Stimulated activated naive CD8-positive, alpha-beta T cell treated with anti-CD3 and anti-CD28 coated beads, Interleukin-15, Interleukin-2, amounts not matched to agents 100 ng/mL and 50 ng/mL, for 24 hours (primary cell): ENCODE measurements around the gene KCNMB3.

Source experiments
- H3K27ac Mint-ChIP-seq: one replicate; pipeline ENCODE4 v1.8.0; 2021; ENCODE audit warnings: mild to moderate bottlenecking, mixed read lengths
- H3K27me3 Mint-ChIP-seq: one replicate; pipeline ENCODE4 v1.8.0; 2021; ENCODE audit warnings: mixed read lengths
- H3K36me3 Mint-ChIP-seq: one replicate; pipeline ENCODE4 v1.8.0; 2021; ENCODE audit warnings: low read depth, mixed read lengths
- H3K4me1 Mint-ChIP-seq: one replicate; pipeline ENCODE4 v1.8.0; 2021; ENCODE audit warnings: low read depth, mixed read lengths
- H3K4me3 Mint-ChIP-seq: one replicate; pipeline ENCODE4 v1.8.0; 2021; ENCODE audit warnings: mild to moderate bottlenecking, mixed read lengths
- H3K9me3 Mint-ChIP-seq: one replicate; pipeline ENCODE4 v1.8.0; 2021; ENCODE audit warnings: mixed read lengths

The KCNMB3 gene, protein sequence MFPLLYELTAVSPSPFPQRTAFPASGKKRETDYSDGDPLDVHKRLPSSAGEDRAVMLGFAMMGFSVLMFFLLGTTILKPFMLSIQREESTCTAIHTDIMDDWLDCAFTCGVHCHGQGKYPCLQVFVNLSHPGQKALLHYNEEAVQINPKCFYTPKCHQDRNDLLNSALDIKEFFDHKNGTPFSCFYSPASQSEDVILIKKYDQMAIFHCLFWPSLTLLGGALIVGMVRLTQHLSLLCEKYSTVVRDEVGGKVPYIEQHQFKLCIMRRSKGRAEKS

DNA sequence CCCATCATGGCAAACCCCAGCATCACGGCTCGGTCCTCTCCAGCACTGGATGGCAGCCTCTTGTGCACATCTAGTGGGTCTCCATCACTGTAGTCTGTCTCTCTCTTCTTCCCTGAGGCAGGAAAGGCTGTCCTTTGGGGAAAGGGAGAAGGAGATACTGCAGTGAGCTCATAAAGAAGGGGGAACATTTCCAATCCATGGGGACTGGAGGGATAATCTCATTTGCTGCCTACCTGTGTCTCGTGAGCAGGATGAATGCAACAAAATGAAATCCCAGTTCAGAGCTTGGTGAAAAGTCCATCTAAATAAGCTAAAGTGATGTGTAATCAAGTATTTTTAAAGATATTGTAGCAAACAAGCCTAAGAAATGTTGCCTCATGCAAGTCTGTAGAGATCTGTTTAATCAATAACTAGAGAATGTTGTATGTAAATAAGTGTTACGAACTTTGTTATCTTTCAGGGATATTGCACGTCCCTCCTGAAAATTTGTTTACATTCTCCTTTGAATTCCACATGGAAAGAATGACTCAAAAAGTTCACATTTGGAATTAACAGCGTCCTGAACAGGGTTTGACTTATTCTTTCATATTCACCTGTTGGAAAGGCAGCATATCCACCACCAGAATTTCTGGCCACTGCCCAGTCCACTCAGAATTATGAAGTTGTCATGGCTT, at the start of gene KCNMB3:
KCNMB3 (minus strand) TSS at position 312 of the 674 bp plus-strand sequence; CDS start at position 188, 124 bp downstream.
- Mint-ChIP-seq H3K36me3 (no peaks in the 10 kb centered on the region), H3K27me3 (no peaks in the 10 kb centered on the region), H3K27ac (no peak within 1 kb of the TSS), H3K4me1 (no peaks in the 10 kb centered on the region), H3K9me3 (no peaks in the 10 kb centered on the region), H3K4me3 (no peak within 1 kb of the TSS)

DNA sequence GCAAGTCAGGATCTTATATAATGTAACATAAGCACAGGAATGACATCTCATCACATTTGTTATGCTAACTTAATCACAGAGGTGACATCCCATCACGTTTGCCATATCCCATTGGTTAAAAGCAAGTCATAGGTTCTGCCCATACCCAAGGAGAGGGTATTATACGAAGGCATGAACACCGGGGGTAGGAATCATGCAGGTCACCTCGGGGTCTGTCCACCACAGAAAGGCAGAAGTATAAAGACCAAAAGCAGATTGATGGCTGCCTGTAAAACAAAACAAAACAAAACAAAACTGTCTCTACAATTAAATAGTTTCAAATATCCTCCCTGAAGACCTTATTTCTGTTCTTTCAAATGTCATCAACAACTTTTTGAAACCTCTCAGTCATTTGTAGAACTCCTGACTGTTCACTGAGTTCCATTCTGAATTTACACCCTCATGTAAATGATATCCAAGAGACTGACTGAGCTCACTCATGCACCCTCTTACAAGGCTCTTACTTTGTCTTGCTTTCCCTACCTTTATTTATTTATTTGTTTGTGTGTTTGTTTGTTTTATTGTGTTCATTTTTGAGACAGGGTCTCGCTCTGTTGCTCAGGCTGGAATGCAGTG, 49.2 kb upstream of the KCNMB3 start:
- H3K9me3 Mint-ChIP-seq: peaks cover 4% of the 10 kb centered on the region
- H3K4me3 Mint-ChIP-seq: no peak overlapping the region
- no peak overlapping the region for H3K27ac Mint-ChIP-seq
- H3K36me3 Mint-ChIP-seq: no peaks in the 10 kb centered on the region
- H3K27me3 Mint-ChIP-seq: peaks cover 26% of the 10 kb centered on the region
- H3K4me1 Mint-ChIP-seq: no peaks in the 10 kb centered on the region

DNA sequence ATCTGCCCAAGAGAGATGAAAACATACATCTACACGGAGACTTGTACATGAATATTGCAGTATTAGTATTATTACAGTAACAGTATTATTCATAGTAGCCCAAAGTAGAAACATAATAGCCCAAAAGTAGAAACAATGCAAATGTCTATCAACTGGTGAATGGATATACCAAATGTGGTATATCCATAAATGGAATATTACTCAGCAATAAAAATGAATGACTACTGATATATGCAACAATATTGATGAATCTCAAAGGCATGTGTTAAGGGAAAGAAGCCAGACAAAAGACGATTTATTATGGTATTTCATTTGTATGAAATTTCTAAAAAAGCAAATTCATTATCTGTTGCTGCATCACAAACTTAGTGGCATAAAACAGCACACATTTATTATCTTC, 48.4 kb upstream of the KCNMB3 start:
- H3K4me3 Mint-ChIP-seq: no peak overlapping the region
- H3K27ac Mint-ChIP-seq: no peak overlapping the region
- no peaks in the 10 kb centered on the region for H3K4me1 Mint-ChIP-seq
- peaks cover 26% of the 10 kb centered on the region for H3K27me3 Mint-ChIP-seq
- no peaks in the 10 kb centered on the region for H3K36me3 Mint-ChIP-seq
- H3K9me3 Mint-ChIP-seq: peaks cover 4% of the 10 kb centered on the region

DNA sequence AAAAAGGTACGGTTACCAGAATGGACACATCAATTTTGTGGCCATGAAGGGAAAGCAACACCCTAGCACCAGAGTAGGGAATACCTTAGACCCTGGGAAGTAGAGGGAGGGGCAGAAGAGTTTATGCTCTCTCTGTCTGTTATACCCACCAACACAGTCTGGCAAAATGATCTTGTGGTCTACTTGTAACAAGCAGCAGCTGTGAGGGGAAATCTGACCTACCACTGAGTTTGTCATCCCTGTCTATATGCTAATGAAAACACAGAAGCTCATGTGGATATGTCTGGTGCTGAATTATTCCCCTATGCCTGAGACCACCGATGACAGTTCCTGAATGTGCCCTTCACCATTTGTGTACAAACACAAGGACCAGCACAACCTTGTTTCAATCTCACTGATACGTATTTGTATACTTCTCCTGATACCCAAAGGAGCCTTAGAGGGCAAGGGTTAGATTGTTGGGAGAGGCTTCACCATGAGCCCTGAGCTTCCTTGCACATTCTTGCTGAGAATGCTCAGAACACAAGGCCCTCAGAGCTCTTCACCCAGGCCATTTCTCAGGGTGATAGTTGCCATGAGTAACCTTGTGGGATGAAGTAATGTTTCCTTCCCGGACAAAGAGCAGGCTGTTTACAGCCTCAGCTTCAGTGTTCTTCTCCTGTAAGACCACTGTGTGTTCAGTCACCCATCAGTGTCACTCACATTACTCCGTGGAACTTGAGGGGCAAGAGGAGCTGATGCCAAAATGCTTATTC, 47.2 kb upstream of the KCNMB3 start:
- no peaks in the 10 kb centered on the region for H3K4me1 Mint-ChIP-seq
- no peak overlapping the region for H3K4me3 Mint-ChIP-seq
- H3K9me3 Mint-ChIP-seq: peaks cover 4% of the 10 kb centered on the region
- H3K36me3 Mint-ChIP-seq: no peaks in the 10 kb centered on the region
- no peak overlapping the region for H3K27ac Mint-ChIP-seq
- peaks cover 23% of the 10 kb centered on the region for H3K27me3 Mint-ChIP-seq

DNA sequence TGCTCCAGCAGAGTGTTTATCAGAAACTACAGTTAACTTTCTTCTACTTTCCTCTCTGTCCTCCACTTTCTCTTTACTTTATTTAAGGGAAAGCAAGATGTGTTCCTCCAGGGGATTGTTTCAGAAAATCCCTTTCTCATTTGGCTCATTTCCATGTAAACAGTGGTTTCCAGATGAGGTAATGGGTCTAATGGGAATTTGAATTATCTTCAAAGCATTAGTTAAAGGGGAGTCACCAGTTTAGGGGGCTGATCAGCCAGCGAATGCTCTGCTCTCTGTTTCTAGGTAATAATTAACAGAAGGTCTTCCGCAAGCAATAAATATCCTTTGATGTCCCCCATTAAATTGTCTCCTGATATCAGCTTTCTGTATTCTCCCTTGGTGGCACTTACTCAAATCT, 41.5 kb upstream of the KCNMB3 start:
- H3K4me1 Mint-ChIP-seq: no peaks in the 10 kb centered on the region
- peaks cover 24% of the 10 kb centered on the region for H3K27me3 Mint-ChIP-seq
- no peak overlapping the region for H3K4me3 Mint-ChIP-seq
- H3K27ac Mint-ChIP-seq: no peak overlapping the region
- no peaks in the 10 kb centered on the region for H3K9me3 Mint-ChIP-seq
- no peaks in the 10 kb centered on the region for H3K36me3 Mint-ChIP-seq

DNA sequence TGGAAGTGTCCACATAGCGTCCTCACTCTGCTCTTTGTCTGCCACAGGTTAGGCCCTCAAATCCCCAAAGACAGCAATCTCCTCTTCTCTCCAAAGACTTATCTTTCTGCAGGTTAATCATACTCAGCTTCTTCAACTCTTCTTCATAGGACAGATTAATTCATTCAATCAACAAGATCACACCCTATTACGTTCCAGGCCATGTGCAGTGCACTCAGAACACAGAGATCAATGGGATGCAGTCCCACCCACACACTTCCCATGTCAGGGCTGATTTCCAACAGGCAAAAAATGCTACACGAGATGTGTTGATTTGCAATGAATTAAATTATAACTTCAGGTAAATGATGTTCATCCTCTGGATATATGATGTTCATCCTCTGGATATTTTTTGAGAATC, 38.4 kb upstream of the KCNMB3 start:
- H3K36me3 Mint-ChIP-seq: no peaks in the 10 kb centered on the region
- no peak overlapping the region for H3K4me3 Mint-ChIP-seq
- H3K27me3 Mint-ChIP-seq: peaks cover 7% of the 10 kb centered on the region
- H3K9me3 Mint-ChIP-seq: no peaks in the 10 kb centered on the region
- no peak overlapping the region for H3K27ac Mint-ChIP-seq
- H3K4me1 Mint-ChIP-seq: no peaks in the 10 kb centered on the region

DNA sequence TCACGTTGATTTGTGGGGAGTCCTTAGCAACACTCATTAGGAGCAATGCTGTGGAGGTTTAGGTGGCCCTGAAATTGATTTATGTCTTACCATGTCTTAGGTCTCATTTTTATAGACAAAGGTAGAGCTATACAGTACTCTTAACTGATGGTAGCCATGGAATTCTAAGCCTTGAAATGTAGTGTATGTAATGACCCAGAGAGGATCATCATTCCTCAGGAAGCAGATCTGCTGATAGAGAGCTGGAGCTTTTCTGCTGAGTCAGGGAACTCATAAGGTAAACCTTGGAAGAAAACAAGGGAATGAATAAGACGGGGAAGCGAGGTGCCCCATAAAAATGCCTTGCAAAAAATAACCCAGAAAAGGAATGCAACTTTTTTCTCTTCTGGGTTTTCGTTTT, 37.9 kb upstream of the KCNMB3 start:
- Mint-ChIP-seq H3K27me3 (peaks cover 7% of the 10 kb centered on the region), H3K4me3 (no peak overlapping the region), H3K36me3 (no peaks in the 10 kb centered on the region), H3K27ac (no peak overlapping the region), H3K4me1 (no peaks in the 10 kb centered on the region), H3K9me3 (no peaks in the 10 kb centered on the region)

DNA sequence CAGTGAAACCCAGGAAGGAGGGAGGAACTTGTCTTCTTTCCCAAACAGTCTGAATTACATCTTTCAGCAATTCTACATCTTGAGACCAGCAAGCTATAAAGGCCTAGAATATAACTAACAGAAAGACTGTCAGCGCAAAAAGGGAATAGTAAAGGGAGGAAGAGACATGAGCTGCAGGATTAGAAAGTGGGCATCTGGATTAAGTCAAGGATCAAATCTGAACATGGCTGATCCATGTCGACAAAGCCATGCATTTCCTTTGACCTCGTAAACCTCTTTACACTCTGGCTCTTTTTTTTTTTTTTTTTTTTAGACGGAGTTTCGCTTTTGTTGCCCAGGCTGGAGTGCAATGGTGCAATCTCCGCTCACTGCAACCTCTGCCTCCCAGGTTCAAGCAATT, 35.4 kb upstream of the KCNMB3 start:
- no peak overlapping the region for H3K4me3 Mint-ChIP-seq
- H3K36me3 Mint-ChIP-seq: no peaks in the 10 kb centered on the region
- no peaks in the 10 kb centered on the region for H3K4me1 Mint-ChIP-seq
- H3K9me3 Mint-ChIP-seq: no peaks in the 10 kb centered on the region
- H3K27ac Mint-ChIP-seq: no peak overlapping the region
- peaks cover 13% of the 10 kb centered on the region for H3K27me3 Mint-ChIP-seq

DNA sequence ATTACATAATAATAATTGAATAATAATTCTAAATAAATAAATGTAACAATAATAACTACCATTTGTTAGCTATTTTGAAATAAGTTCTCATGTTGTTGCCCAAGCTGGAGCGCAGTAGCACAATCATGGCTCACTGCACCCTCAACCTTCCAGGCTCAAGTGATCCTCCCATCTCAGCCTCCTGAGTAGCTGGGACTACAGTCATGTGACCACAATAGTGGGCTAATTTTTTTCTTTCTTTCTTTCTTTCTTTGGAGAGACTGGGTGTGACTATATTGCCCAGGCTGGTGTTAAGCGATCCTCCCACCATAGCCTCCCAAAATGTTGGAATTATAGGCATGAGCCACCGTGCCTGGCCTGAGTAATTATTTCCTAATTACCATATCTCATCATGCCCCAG, 30.9 kb upstream of the KCNMB3 start:
- no peak overlapping the region for H3K4me3 Mint-ChIP-seq
- H3K9me3 Mint-ChIP-seq: no peaks in the 10 kb centered on the region
- H3K27ac Mint-ChIP-seq: no peak overlapping the region
- peaks cover 26% of the 10 kb centered on the region for H3K27me3 Mint-ChIP-seq
- no peaks in the 10 kb centered on the region for H3K4me1 Mint-ChIP-seq
- no peaks in the 10 kb centered on the region for H3K36me3 Mint-ChIP-seq

DNA sequence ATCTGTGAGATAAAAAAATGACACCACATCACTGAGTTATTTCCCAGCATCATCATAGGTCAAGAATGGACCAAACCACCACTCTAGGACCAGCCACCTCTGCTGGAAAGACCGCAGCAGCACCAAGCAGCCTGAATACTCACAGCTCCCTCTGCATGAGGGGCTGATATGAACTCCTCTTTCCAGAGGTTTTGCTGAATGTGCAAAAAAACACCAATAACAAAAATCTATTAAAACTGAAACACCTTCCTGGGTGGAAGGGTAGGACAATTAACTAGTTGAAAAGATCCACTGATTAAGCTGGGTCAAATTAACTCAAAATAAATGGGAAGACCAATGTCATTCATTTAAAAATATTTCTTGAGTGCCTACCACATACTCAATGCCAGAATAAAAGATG, 28.9 kb upstream of the KCNMB3 start:
- no peaks in the 10 kb centered on the region for H3K4me1 Mint-ChIP-seq
- H3K4me3 Mint-ChIP-seq: no peak overlapping the region
- no peaks in the 10 kb centered on the region for H3K36me3 Mint-ChIP-seq
- no peak overlapping the region for H3K27ac Mint-ChIP-seq
- H3K27me3 Mint-ChIP-seq: peaks cover 29% of the 10 kb centered on the region
- no peaks in the 10 kb centered on the region for H3K9me3 Mint-ChIP-seq

DNA sequence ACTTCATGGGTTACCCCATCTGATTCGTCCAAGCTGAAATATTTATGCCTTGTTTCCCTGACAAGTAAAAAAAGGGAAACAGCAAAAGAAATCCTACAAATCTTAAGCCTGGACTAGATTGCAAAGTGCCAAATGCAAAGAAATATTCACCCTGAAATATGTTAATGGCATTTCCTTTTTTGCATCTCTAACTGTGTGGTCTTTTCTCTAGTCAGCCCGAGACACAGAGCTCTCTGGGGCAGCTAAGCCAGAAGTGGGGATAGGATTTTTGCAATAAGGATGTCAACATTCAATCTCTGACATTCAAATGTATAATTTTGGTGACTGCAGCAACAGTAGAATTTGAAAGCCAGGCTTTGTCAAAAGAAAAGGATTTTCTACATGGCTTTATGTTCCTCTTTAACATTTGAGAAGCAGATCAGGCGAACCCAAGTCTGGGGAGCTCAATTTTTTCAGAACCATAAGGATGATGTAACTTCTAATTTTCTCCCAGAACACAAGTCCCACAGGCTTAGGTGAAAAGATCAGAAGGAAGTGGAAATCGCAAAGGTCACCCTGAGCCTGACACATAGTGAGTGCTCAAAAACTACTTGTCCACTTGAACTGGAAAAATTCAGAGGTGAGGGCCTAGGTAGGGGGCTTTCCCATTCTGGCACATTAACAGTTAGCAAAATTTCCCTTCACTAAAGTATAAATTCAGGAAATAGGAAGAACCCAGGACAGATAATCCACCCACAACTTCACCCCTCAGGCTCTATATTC, 28.2 kb upstream of the KCNMB3 start:
- no peaks in the 10 kb centered on the region for H3K9me3 Mint-ChIP-seq
- no peak overlapping the region for H3K27ac Mint-ChIP-seq
- peaks cover 25% of the 10 kb centered on the region for H3K27me3 Mint-ChIP-seq
- no peak overlapping the region for H3K4me3 Mint-ChIP-seq
- no peaks in the 10 kb centered on the region for H3K36me3 Mint-ChIP-seq
- no peaks in the 10 kb centered on the region for H3K4me1 Mint-ChIP-seq

DNA sequence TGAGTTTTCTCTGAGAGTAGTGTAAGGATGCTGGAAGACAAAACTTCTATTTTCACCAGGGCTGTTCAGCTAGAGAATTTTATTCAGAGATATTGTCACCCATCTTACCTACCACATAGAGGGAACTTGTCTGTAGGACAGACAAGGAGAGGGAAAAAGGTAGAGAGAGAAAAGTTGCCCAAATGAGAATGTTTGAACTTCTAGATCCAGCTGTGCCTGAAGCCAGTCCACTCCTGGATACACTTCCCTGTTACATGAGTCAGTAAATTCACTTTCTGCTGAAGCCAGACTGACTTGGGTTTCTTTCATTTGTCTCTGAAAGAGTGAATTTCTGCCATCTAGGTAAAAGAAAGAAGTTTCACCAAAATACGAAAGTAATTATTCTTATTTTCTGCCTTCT, 27.2 kb upstream of the KCNMB3 start:
- Mint-ChIP-seq H3K4me1 (no peaks in the 10 kb centered on the region), H3K36me3 (no peaks in the 10 kb centered on the region), H3K9me3 (no peaks in the 10 kb centered on the region), H3K27me3 (peaks cover 25% of the 10 kb centered on the region), H3K4me3 (no peak overlapping the region), H3K27ac (no peak overlapping the region)

DNA sequence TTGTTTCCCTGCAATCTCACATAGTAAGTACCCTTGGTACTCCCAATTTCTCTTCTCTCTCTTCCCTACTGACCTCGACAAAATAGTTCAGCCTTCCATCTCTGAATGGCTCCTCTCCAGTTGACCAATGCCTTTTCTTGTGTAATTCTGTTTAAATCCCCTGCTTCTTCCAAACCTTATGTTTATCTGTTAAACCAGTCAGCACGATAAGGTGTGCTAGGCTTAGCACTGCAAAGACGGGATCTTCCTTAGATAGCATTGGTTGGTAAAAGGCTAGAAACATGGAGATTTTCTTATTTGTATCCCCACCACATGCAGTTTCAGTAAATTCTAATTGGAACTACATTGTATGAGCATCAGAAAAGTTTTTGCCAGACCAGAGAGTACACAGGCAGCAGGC, 25.8 kb upstream of the KCNMB3 start:
- Mint-ChIP-seq H3K27ac (no peak overlapping the region), H3K4me3 (no peak overlapping the region), H3K4me1 (no peaks in the 10 kb centered on the region), H3K27me3 (peaks cover 16% of the 10 kb centered on the region), H3K9me3 (no peaks in the 10 kb centered on the region), H3K36me3 (no peaks in the 10 kb centered on the region)

DNA sequence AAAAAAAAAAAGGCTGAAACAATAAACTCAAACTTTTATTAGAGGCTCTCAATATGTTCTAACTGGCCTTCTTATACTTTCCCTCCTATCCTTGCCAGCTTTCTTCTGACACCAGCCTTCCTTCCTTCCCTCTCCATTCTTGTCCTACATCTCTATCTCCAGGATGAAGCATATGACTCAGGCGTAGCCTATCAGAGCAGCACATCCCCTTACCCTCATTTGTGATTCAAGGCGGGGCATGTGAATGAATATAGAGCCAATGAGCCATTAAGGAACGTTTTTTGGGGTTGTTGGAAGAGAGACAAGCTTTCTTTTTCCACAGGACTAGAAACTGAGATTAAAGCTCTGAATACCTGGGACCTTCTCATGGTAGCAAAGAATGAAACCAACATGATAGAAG, 25.1 kb upstream of the KCNMB3 start:
- H3K4me1 Mint-ChIP-seq: no peaks in the 10 kb centered on the region
- H3K9me3 Mint-ChIP-seq: no peaks in the 10 kb centered on the region
- peaks cover 16% of the 10 kb centered on the region for H3K27me3 Mint-ChIP-seq
- no peak overlapping the region for H3K4me3 Mint-ChIP-seq
- H3K27ac Mint-ChIP-seq: no peak overlapping the region
- no peaks in the 10 kb centered on the region for H3K36me3 Mint-ChIP-seq
